Transverse colon (tissue), 4 donors: ENCODE measurements around the gene EDAR. TPM values are rescaled to one million over a fixed set of nuclear protein-coding genes. Genes with fewer than 3 reads are reported as not detected.

ENCODE experiments used
- DNase-seq: peaks from one replicate; pipeline ENCODE4 v3.0.0-alpha.2; 2019
- H3K27ac ChIP-seq, 4 donors: fragments of 200-600 bp; sonication (generic); 2 replicates each; pipeline ENCODE4 v1.5.1; 2016 to 2018; ENCODE audit warnings: inconsistent platforms in 4 of 4
- H3K27me3 ChIP-seq: fragments of 200-600 bp; sonication (generic); 2 replicates; pipeline ENCODE4 v1.5.1; 2017; ENCODE audit warnings: inconsistent platforms
- H3K36me3 ChIP-seq, 4 donors: fragments of 200-600 bp; sonication (generic); 2 replicates each; pipeline ENCODE4 v1.5.1; 2017 to 2019; ENCODE audit warnings: inconsistent platforms in 4 of 4
- H3K4me1 ChIP-seq, 4 donors: fragments of 200-600 bp; sonication (generic); 2 replicates each; pipeline ENCODE4 v1.5.1; 2017 to 2020; ENCODE audit warnings: inconsistent platforms in 4 of 4
- H3K4me3 ChIP-seq, 4 donors: fragments of 200-600 bp; sonication (generic); 1 replicate in 1 of 4; 2 replicates in 3 of 4; pipeline versions ENCODE4 v1.5.1 to v1.6.1; 2017 to 2019; ENCODE audit warnings: inconsistent platforms in 4 of 4
- H3K9me3 ChIP-seq, 2 donors: fragments of 200-600 bp; sonication (generic); 2 replicates each; pipeline ENCODE4 v1.5.1; 2017 to 2019; ENCODE audit warnings: inconsistent platforms in 2 of 2
- EP300 ChIP-seq: sonication (generic); formaldehyde crosslinking; IDR thresholded peaks from one replicate; pipeline ENCODE4 v1.6.1; 2017; ENCODE audit warnings: antibody characterized with exemption, low read depth
- POLR2A ChIP-seq: fragments of 450-650 bp; IDR thresholded peaks from one replicate; pipeline ENCODE4 v1.6.1; 2016; ENCODE audit warnings: antibody characterized with exemption, mild to moderate bottlenecking, moderate library complexity
- POLR2AphosphoS5 ChIP-seq, 3 donors: sonication (generic); formaldehyde crosslinking; IDR thresholded peaks; one replicate each; pipeline ENCODE4 v1.6.1; 2016; ENCODE audit warnings: antibody characterized with exemption in 3 of 3
- WGBS, 2 donors: methylation state at CpG; one replicate each; pipeline ENCODE4 v1.1.5; 2018; ENCODE audit warnings: low coverage in 1 of 2; 5-methylcytosine and 5-hydroxymethylcytosine counted together
- in situ Hi-C, 4 donors: fragments of 200-750 bp; cut with MboI; loops; one replicate each; pipeline versions ENCODE4 v1.15.0 to v1.15.1; 2017; ENCODE audit warnings: low sequenced_read_pairs in 3 of 4, low pct_ligation_motif_present in 1 of 4, low pct_unique_long_range_greater_than_20kb in 1 of 4
- intact Hi-C: fragments of 100-400 bp; cut with DNase I; formaldehyde crosslinking; loops from one replicate; pipeline ENCODE4 v1.15.1; 2023; ENCODE audit warnings: low total_unique reads
- total RNA-seq, 4 donors: library from RNA; depleted of rRNA; stranded (reverse); fragments of >200 nt; gene quantifications; one replicate each; pipeline ENCODE4 v1.1.0, GENCODE V29; 2016
- TF ChIP-seq, protein P1 (sequence below), 5 experiments: fragments of 200-600 bp in 3 of 5; fragments of 450-650 bp in 2 of 5; sonication (generic) in 3 of 5; IDR thresholded peaks; 1 replicate in 2 of 5; 2 replicates in 3 of 5; pipeline ENCODE4 v1.5.1; 2016 to 2017; ENCODE audit warnings: antibody characterized with exemption in 5 of 5, inconsistent platforms in 3 of 5, mild to moderate bottlenecking in 2 of 5, moderate library complexity in 1 of 5

Gene EDAR
- total RNA-seq, 4 donors from 2014 or later: 0.14 to 0.64 TPM; not detected in 2

DNA sequence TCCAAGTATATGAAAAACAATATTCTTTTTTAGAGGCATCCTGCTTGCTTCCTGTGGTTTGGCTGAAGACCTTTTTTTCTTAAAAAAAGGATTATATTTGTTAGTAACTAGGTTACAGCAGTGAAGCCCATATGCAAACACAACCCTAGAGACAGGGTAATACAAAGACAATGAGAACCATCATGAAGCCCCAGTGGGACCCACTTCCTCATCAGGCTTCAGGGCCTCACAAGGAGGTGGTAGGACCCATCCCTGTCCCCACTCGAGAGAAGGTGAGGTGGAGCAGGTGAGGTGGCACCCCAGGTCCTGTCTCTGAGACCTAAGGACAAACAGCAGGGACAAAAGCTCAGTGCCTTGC lies 80.3 kb downstream of the EDAR start:
- Histone ChIP-seq H3K27me3 (no peaks in the 10 kb centered on the region), H3K9me3 (no peaks in the 10 kb centered on the region), H3K4me3 (no peak overlapping the region), H3K4me1 (peaks cover 0 to 19% (median 1%) of the 10 kb centered on the region in 4 donors), H3K27ac (no peak overlapping the region), H3K36me3 (no peaks in the 10 kb centered on the region)
- WGBS, 2 donors: 71 to 90% methylated on average over 1 of the region's 1 CpG
- no peak for TF ChIP-seq POLR2AphosphoS5 (IDR thresholded peaks at IDR 0.05)
- TF ChIP-seq, protein P1, sequence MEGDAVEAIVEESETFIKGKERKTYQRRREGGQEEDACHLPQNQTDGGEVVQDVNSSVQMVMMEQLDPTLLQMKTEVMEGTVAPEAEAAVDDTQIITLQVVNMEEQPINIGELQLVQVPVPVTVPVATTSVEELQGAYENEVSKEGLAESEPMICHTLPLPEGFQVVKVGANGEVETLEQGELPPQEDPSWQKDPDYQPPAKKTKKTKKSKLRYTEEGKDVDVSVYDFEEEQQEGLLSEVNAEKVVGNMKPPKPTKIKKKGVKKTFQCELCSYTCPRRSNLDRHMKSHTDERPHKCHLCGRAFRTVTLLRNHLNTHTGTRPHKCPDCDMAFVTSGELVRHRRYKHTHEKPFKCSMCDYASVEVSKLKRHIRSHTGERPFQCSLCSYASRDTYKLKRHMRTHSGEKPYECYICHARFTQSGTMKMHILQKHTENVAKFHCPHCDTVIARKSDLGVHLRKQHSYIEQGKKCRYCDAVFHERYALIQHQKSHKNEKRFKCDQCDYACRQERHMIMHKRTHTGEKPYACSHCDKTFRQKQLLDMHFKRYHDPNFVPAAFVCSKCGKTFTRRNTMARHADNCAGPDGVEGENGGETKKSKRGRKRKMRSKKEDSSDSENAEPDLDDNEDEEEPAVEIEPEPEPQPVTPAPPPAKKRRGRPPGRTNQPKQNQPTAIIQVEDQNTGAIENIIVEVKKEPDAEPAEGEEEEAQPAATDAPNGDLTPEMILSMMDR (IDR thresholded peaks at IDR 0.05): no peak
- TF ChIP-seq POLR2A: no peak
- TF ChIP-seq EP300: no peak
- intact Hi-C loops: no loop called here
- in situ Hi-C loops: no loop called here
- no peak for DNase-seq

DNA sequence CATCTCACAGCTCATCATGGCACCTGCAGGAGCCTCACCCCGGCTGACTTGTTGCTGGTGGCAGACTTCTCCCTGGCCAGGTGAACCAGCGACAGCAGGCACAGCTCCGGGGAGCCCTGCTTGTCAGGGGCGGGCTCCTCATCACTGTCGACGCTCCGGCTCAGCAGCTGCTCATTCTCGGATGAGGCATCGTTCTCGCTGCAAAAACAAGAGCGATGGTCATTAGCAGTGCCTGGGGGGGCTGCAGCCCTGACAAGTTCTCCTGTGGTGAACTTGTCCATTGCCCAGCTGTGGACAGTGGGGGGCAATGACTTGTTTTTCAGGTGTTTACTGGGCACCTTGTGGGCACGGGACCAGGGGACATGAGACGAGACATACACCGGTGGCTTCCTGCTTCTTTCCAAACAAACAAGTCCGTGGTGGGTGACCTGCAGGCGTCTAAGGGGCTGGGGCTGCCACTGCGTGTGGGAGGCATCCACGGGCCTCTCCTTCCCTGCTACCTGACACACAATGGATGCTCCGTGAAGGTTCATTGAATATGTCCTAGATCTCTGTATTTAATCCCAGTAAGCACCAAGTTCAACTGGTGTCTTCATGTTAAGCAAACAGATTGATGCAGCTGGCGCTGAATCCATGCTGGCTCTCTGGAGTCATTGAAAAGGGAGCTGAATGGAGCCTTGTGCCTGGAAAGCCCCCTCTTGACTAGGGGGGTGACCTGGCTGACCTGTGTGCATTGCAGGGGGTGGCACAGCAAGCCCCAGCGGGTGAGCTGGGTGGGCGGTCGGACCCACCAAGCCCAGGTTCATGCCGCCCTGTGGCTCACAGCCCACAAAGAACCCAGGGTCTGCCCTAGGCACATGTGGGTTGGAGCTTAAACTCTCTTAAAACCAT lies 81.0 kb downstream of the EDAR start:
- Histone ChIP-seq H3K4me1 (peaks cover 0 to 19% (median 1%) of the 10 kb centered on the region in 4 donors), H3K36me3 (no peaks in the 10 kb centered on the region), H3K4me3 (no peak overlapping the region), H3K9me3 (no peaks in the 10 kb centered on the region), H3K27ac (no peak overlapping the region), H3K27me3 (no peaks in the 10 kb centered on the region)
- intact Hi-C loops (no loop called here), in situ Hi-C loops (no loop called here)
- DNase-seq: no peak
- 84% methylated on average over 24 of the region's 24 CpGs; no CpG with 5 or more reads in 1 of the 2 donors for WGBS, 2 donors
- TF ChIP-seq EP300 (no peak), POLR2A (no peak), POLR2AphosphoS5 (IDR thresholded peaks at IDR 0.05) (no peak)
- TF ChIP-seq, protein P1 (IDR thresholded peaks at IDR 0.05): no peak

DNA sequence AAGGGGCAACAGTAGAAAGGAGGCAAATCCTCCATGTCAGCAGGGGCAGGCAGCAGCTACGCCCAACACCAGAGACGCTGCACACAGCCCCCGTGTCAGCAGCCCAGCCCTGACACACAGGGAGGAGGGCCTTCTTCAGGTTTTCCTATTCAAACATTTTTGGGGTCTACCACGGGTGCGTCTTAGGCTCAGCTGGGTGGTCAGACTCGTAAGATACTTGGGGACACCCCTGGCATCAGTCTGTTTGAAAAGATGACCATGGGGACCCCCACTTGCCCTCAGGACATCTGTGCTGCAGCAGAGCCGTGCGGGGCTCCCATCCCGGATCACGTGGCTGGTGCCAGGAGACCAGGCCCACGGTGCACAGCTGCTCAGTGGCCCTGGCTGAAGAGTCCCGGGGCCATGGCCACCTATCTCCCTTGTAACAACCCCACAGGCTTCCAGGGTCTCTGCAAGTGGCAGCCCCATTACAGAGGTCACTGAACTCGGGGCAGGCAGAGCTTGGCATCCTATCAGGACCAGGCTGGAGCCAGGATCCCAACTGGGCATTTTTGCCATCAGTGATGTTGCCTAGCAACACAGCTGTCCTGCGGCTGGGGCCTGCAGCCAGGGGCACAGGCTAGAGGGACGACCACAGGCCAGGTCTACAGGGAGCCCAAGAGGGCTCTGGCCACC lies 82.5 kb downstream of the EDAR start:
- H3K27ac ChIP-seq: no peak overlapping the region
- DNase-seq: no peak
- no peak overlapping the region for H3K4me3 ChIP-seq
- H3K4me1 ChIP-seq: peaks cover 0 to 19% (median 1%) of the 10 kb centered on the region in 4 donors
- H3K36me3 ChIP-seq: no peaks in the 10 kb centered on the region
- TF ChIP-seq POLR2AphosphoS5 (IDR thresholded peaks at IDR 0.05) (no peak), POLR2A (no peak), EP300 (no peak)
- TF ChIP-seq, protein P1 (IDR thresholded peaks at IDR 0.05): no peak
- no peaks in the 10 kb centered on the region for H3K27me3 ChIP-seq
- in situ Hi-C loops (no loop called here), intact Hi-C loops (no loop called here)
- H3K9me3 ChIP-seq: no peaks in the 10 kb centered on the region
- WGBS, 2 donors: 73% methylated on average over 13 of the region's 15 CpGs; no CpG with 5 or more reads in 1 of the 2 donors

DNA sequence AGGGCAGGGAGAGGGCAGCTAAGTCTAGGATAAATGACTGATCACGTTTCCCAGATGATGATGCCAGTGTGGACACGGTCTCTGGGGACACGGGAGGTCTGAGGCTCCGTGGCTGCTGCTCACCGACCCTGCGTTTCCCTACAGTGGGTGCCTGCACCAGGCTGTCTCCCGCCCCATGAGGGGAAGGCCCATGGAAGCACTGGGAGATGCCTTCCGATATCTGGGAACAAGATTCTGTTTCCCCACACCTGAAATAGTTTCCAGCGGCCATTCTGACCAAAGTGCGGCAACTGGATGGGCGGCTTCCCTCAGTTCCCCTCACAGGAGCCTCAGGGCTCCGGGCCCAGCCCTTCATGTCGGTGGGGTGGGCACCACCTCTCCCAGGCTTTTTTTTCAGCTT lies 83.1 kb downstream of the EDAR start:
- H3K27ac ChIP-seq: no peak overlapping the region
- peaks cover 0 to 19% (median 1%) of the 10 kb centered on the region in 4 donors for H3K4me1 ChIP-seq
- H3K9me3 ChIP-seq: peaks cover 0 to 2% of the 10 kb centered on the region in 2 donors
- in situ Hi-C loops: no loop called here
- H3K4me3 ChIP-seq: no peak overlapping the region
- TF ChIP-seq POLR2A (no peak), EP300 (no peak), POLR2AphosphoS5 (IDR thresholded peaks at IDR 0.05) (no peak)
- TF ChIP-seq, protein P1 (IDR thresholded peaks at IDR 0.05): no peak
- DNase-seq: no peak
- intact Hi-C loops: no loop called here
- 0 to 87% methylated on average over 1 to 13 of the region's 13 CpGs for WGBS, 2 donors
- no peaks in the 10 kb centered on the region for H3K27me3 ChIP-seq
- H3K36me3 ChIP-seq: no peaks in the 10 kb centered on the region
